BJ (cell line): ENCODE measurements around the gene KRT16. TPM values are rescaled to one million over a fixed set of nuclear protein-coding genes. Genes with fewer than 3 reads are reported as not detected.
"Not testable (repeated sequence)": the region's sequence is repeated elsewhere in the genome, so short reads cannot be mapped to it uniquely, and the experiment has no call there.

Source experiments
- CTCF ChIA-PET: fragments of 350-600 bp; formaldehyde crosslinking; extraction: SDS; loops from one replicate; lab custom pipeline; 2021; ENCODE audit warnings: antibody characterized with exemption, inconsistent platforms; lab: Yijun Ruan, JAX
- POLR2A ChIA-PET: fragments of 300-600 bp; sonication (Branson Sonifier 250); formaldehyde crosslinking; extraction: SDS; loops from one replicate; lab custom pipeline; 2021; ENCODE audit warnings: antibody characterized with exemption; lab: Charles Lee
- DNase-seq: peaks from one replicate; pipeline ENCODE4 v3.0.0-alpha.2; 2011; ENCODE audit warnings: low read depth
- H3K27me3 ChIP-seq: 2 replicates; pipeline ENCODE4 v1.6.0; 2011; ENCODE audit warnings: low read length; ENCODE audit not compliant: control insufficient read depth, insufficient read depth
- H3K36me3 ChIP-seq: 2 replicates; pipeline ENCODE4 v1.5.1; 2011; ENCODE audit warnings: low read length; ENCODE audit not compliant: control insufficient read depth, insufficient read depth
- H3K4me3 ChIP-seq: 2 replicates; pipeline ENCODE4 v1.5.1; 2011; ENCODE audit warnings: low read depth, mild to moderate bottlenecking, control low read depth, low read length
- CTCF ChIP-seq: IDR thresholded peaks from 2 replicates; pipeline ENCODE4 v1.5.1; 2011; ENCODE audit warnings: low read depth, mild to moderate bottlenecking, control low read depth, inconsistent platforms, low read length, moderate library complexity; ENCODE audit not compliant: insufficient read depth
- polyA plus RNA-seq: library from polyadenylated mRNA; depleted of rRNA; stranded (reverse); fragments of >200 nt; gene quantifications from 2 replicates; pipeline ENCODE4 v1.2.3, GENCODE V29; 2011

The KRT16 gene
- polyA plus RNA-seq, 1 experiment = 1.6 TPM

DNA sequence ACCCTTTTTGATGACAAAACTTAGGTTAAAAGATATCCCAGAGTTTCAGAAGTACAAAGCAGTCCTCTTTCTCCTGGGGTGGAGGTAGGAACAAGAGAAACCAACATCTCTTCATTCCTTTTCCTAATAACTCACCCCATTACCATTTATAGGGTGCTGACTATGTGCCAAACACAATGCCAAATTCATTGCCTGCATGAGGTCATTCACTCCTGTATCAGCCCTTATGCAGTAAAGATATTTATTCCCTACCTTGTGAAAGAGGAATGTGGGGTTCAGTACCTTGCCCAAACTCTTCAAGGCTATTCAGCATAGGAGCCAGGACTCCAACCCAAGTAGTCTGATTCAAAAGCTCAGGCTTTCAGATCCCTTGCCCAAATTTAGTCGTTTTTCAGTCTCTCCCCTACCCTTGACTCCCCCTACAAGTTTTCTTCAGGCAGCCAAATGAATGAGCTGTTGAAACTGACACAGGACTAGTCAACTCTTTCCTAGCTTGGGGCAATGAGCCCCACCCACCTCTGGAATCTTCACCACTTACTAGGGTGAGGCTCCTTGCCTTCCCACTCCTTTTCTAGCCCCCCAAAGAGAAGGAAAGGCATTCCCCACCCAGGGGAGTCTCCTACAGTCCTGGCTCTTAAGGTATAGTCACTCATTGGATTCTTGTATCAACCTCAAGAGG lies 31.7 kb downstream of the KRT16 start:
- Histone ChIP-seq H3K36me3 (no peaks in the 10 kb centered on the region), H3K27me3 (peaks cover 4% of the 10 kb centered on the region; the same call in 1 of the 2 replicates), H3K4me3 (no peak overlapping the region)
- no peak for TF ChIP-seq CTCF
- ChIA-PET CTCF (interaction anchor here (0.7 to 6.2 kb wide), 5 partner anchors 11 to 68 kb away, joined by 3 to 22 read pairs (median 8); no protein-coding TSS in a partner anchor), POLR2A (no interaction called here)
- DNase-seq = no peak

GRCh38 chr17:41580244-41580575 lies 32.4 kb downstream of the KRT16 start:
- Histone ChIP-seq H3K27me3 (peaks cover 5% of the 10 kb centered on the region), H3K4me3 (no peak overlapping the region), H3K36me3 (no peaks in the 10 kb centered on the region)
- ChIA-PET CTCF (interaction anchor here (0.5 to 6.2 kb wide), 5 partner anchors 11 to 83 kb away, joined by 3 to 44 read pairs (median 8); no protein-coding TSS in a partner anchor), POLR2A (no interaction called here)
- no peak for TF ChIP-seq CTCF
- no peak for DNase-seq

GRCh38 chr17:41579484-41580243 lies 32.9 kb downstream of the KRT16 start:
- Histone ChIP-seq H3K4me3 (no peak overlapping the region), H3K36me3 (no peaks in the 10 kb centered on the region), H3K27me3 (peaks cover 4% of the 10 kb centered on the region)
- peak; percentile 8 for DNase-seq
- POLR2A ChIA-PET = interaction anchor here (0.6 kb wide), 1 partner anchor 11 kb away, joined by 6 read pairs; no protein-coding TSS in a partner anchor
- TF ChIP-seq CTCF = peak; percentile 87
- CTCF ChIA-PET = interaction anchor here (0.5 to 4.0 kb wide), 12 partner anchors 9 to 863 kb away, joined by 3 to 44 read pairs (median 4); no protein-coding TSS in a partner anchor

DNA sequence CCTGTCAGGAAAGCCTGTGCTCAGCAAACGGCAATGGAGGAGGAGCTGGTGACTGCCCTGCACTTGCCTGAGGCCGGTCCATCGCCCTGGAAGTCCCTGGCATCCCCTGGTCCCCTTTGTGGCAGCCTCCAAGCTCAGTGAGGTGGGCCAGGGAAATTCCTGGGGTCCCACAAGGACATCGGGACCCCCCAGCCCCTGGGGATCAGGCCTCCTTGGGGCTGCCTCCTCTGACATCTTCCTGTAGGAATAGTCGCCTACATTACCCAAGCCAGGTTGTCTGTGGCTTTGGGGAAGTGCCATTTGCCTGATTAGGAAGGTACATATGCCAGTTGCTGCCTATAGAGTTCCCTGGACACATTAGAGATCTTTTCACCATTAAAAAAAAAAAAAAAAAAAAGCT lies 33.6 kb downstream of the KRT16 start:
- ChIA-PET CTCF (interaction anchor here (0.6 to 4.0 kb wide), 11 partner anchors 9 to 862 kb away, joined by 3 to 44 read pairs (median 4); no protein-coding TSS in a partner anchor), POLR2A (no interaction called here)
- no peak for TF ChIP-seq CTCF
- Histone ChIP-seq H3K36me3 (no peaks in the 10 kb centered on the region), H3K4me3 (no peak overlapping the region), H3K27me3 (peaks cover 6% of the 10 kb centered on the region)
- DNase-seq = no peak

- Histone ChIP-seq H3K4me3 (no peak overlapping the region), H3K36me3 (no peaks in the 10 kb centered on the region), H3K27me3 (peaks cover 7% of the 10 kb centered on the region)
- ChIA-PET CTCF (interaction anchor here (0.6 to 4.0 kb wide), 10 partner anchors 8 to 862 kb away, joined by 3 to 44 read pairs (median 4); no protein-coding TSS in a partner anchor), POLR2A (no interaction called here)
- no peak for DNase-seq
- no peak for TF ChIP-seq CTCF
Measured at GRCh38 chr17:41578538-41578937, 34.0 kb downstream of the KRT16 start.

DNA sequence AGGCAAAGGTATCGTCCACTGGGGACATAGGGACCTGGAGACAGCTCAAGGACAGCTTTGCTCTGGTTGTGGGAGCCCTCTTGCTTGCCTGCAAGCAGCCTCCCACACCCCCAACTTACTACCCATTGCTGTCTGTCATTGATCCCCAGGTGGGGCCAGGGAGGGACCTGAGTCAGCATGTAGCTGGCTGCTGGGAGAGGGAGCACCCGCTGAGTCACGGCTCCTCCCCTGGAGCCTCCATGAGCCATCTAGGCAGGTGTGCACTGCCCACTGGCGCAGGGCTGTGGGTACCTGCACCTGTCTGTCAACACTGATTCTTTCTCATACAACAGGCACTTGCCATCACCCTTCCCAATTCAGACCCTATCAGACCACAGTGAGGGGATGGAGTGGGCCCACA lies 35.8 kb downstream of the KRT16 start:
- H3K4me3 ChIP-seq, H3K36me3 ChIP-seq, POLR2A ChIA-PET, DNase-seq: not testable (repeated sequence)
- peaks cover 14% of the 10 kb centered on the region for H3K27me3 ChIP-seq
- CTCF ChIA-PET = interaction anchor here (4.0 kb wide), 1 partner anchor 72 kb away, joined by 44 read pairs; no protein-coding TSS in a partner anchor
